ENCODE data around the gene MYL6. TPM values are rescaled to one million over a fixed set of nuclear protein-coding genes. Genes with fewer than 3 reads are reported as not detected.

Gene MYL6
- total and polyA plus RNA-seq, 12 donors: 1,276 to 3,646 (median 1,585) TPM

- Histone ChIP-seq H3K36me3 (replicated peaks in 1 of 2) (peaks cover 0 to 17% of the 10 kb centered on the region in 2 donors), H3K4me1 (replicated peaks in 1 of 2) (peaks cover 31 to 34% of the 10 kb centered on the region in 2 donors), H3K27ac (peak within 1 kb of the TSS; percentile 89 to 98 (median 96)), H3K27me3 (no peaks in the 10 kb centered on the region), H3K4me3 (peak within 1 kb of the TSS; percentile 29 to 76 (median 58)), H3K9me3 (replicated peaks in 1 of 3) (no peaks in the 10 kb centered on the region)
- DNase-seq: peak; percentile 98 to 100 (median 99)
- 1% methylated on average over 23 to 61 of the region's 61 CpGs for WGBS, 4 donors
- TF ChIP-seq POLR2A (IDR thresholded peaks at IDR 0.05) (peak; percentile 78 to 96), CTCF (IDR thresholded peaks at IDR 0.05) (peak; percentile 18 to 56 (median 42))
- intact Hi-C loops (cut with DNase I): no loop called here
These were observed 40.1 kb upstream of the MYL6 start, which contains the start of gene ZC3H10 for GRCh38 chr12:56117778-56118687. TSS of gene ZC3H10 (plus strand) at chr12:56118266. CDS start at chr12:56120563, 2,297 bp downstream.

- 5 to 7% (median 6%) methylated on average over 13 of the region's 13 CpGs for WGBS, 4 donors
These were observed 39.3 kb upstream of the MYL6 start for GRCh38 chr12:56118688-56119357.

GRCh38 chr12:56119361-56119796, 38.8 kb upstream of the MYL6 start:
- H3K9me3 ChIP-seq (replicated peaks in 1 of 3): no peaks in the 10 kb centered on the region
- no peaks in the 10 kb centered on the region for H3K27me3 ChIP-seq
- intact Hi-C loops (cut with DNase I): no loop called here
- TF ChIP-seq CTCF (IDR thresholded peaks at IDR 0.05) (peak; percentile 76 to 98 (median 92)), POLR2A (IDR thresholded peaks at IDR 0.05) (no peak)
- WGBS, 4 donors: 0 to 2% (median 0%) methylated on average over 2 of the region's 2 CpGs
- H3K4me1 ChIP-seq (replicated peaks in 1 of 2): peaks cover 34 to 38% of the 10 kb centered on the region in 2 donors
- H3K27ac ChIP-seq: peak overlapping the region; percentile 33 to 97 (median 89)
- peak; percentile 75 to 94 (median 91) for DNase-seq
- H3K36me3 ChIP-seq (replicated peaks in 1 of 2): peaks cover 0 to 9% of the 10 kb centered on the region in 2 donors
- H3K4me3 ChIP-seq: peak overlapping the region in 1 of 4 donors; percentile 76

More at GRCh38 chr12:56118688-56119357, 39.3 kb upstream of the MYL6 start:
- TF ChIP-seq POLR2A (IDR thresholded peaks at IDR 0.05): no peak
- no peak for TF ChIP-seq CTCF (IDR thresholded peaks at IDR 0.05)
- Histone ChIP-seq H3K9me3 (replicated peaks in 1 of 3) (no peaks in the 10 kb centered on the region), H3K36me3 (replicated peaks in 1 of 2) (peaks cover 0 to 9% of the 10 kb centered on the region in 2 donors), H3K27ac (peak overlapping the region; percentile 33 to 97 (median 89)), H3K4me3 (peak overlapping the region in 3 of 4 donors; percentile 29 to 76 (median 44)), H3K27me3 (no peaks in the 10 kb centered on the region), H3K4me1 (replicated peaks in 1 of 2) (peaks cover 32 to 34% of the 10 kb centered on the region in 2 donors)
- intact Hi-C loops (cut with DNase I): no loop called here
- no peak for DNase-seq
